PC-3 (cell line): ENCODE measurements around the gene TBK1.

Experiments
- CTCF ChIP-seq: fragments of 300-600 bp; sonication (generic); conservative IDR thresholded peaks from 2 replicates; pipeline ENCODE4 v1.5.1; 2017; ENCODE audit warnings: antibody characterized with exemption, low read depth, mild to moderate bottlenecking, low read length
- EZH2 ChIP-seq: fragments of 300-600 bp; sonication (generic); IDR thresholded peaks from one replicate; pipeline ENCODE4 v1.6.1; 2017; ENCODE audit warnings: antibody characterized with exemption, mild to moderate bottlenecking, low read length; ENCODE audit not compliant: unreplicated experiment

DNA sequence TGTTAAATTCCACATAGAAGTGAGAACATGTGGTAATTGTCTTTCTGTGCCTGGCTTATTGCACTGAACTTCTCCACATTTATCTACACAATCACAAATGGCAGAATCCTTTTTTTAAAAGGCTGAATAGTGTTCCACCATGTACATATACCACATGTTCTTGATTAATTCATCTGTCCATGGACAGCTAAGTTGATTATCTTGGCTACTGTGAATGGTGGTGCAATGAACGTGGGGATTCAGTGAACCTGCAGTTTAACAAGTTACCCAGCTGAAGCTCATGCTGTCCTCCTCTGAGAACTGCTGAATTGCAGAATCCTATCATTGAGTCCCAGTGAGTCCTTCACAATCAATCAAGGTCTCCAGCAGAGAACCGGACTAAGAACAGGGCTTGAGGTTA, 74.9 kb downstream of the TBK1 start:
- no peak for TF ChIP-seq CTCF
- TF ChIP-seq EZH2: no peak
